GM12891 (cell line): ENCODE data around the gene SLC25A29.
"Not testable (repeated sequence)": the region's sequence is repeated elsewhere in the genome, so short reads cannot be mapped to it uniquely, and the experiment has no call there.

Experiments
- POLR2A ChIP-seq: IDR thresholded peaks from 2 replicates; pipeline ENCODE4 v1.6.1; 2011; ENCODE audit warnings: low read depth, low read length, control low read depth
- POLR2AphosphoS5 ChIP-seq: IDR thresholded peaks from 2 replicates; pipeline ENCODE4 v1.6.1; 2011; ENCODE audit warnings: low read depth, low read length, control low read depth
- SPI1 ChIP-seq: IDR thresholded peaks from 2 replicates; pipeline ENCODE4 v1.6.1; 2011; ENCODE audit warnings: low read depth, low read length, control low read depth
- TAF1 ChIP-seq: IDR thresholded peaks from 2 replicates; pipeline ENCODE4 v1.6.1; 2011; ENCODE audit warnings: low read depth, low read length, control low read depth

- TF ChIP-seq POLR2A, TAF1, SPI1, POLR2AphosphoS5: not testable (repeated sequence)
Observed at GRCh38 chr14:100308427-100308792, 2.2 kb upstream of the SLC25A29 start.
